Activated CD4-positive, alpha-beta T cell treated with anti-CD3 and anti-CD28 coated beads, Interleukin-2, amount 50 U/mL, for 48 hours (primary cell): Measurements from ENCODE around the gene SLC16A12.
"Not testable (repeated sequence)": the region's sequence is repeated elsewhere in the genome, so short reads cannot be mapped to it uniquely, and the experiment has no call there.

ENCODE experiments used
- DNase-seq, 2 experiments: peaks; one replicate each; pipeline ENCODE4 v3.0.0-alpha.2; 2020

Gene SLC16A12

GRCh38 chr10:89547853-89548513, 12.6 kb upstream of the SLC16A12 start:
- no peak for DNase-seq

- not testable (repeated sequence) for DNase-seq
Observed at GRCh38 chr10:89546651-89547050, 11.3 kb upstream of the SLC16A12 start.

GRCh38 chr10:89543841-89544240, 8.4 kb upstream of the SLC16A12 start:
- DNase-seq, result no peak

- no peak for DNase-seq
Observed at GRCh38 chr10:89540420-89540949, 5.1 kb upstream of the SLC16A12 start.

- no peak for DNase-seq
Observed at GRCh38 chr10:89537364-89537763, 2.0 kb upstream of the SLC16A12 start.

GRCh38 chr10:89536013-89536354, 590 bp upstream of the SLC16A12 start:
- no peak for DNase-seq

GRCh38 chr10:89534826-89535166, 598 bp downstream of the SLC16A12 start:
- no peak for DNase-seq

- DNase-seq, result no peak
Observed at GRCh38 chr10:89532476-89532875, 2.9 kb downstream of the SLC16A12 start.

GRCh38 chr10:89531359-89531758, 4.0 kb downstream of the SLC16A12 start:
- DNase-seq, result no peak

- DNase-seq, result not testable (repeated sequence)
Observed at GRCh38 chr10:89529711-89530110, 5.7 kb downstream of the SLC16A12 start.

GRCh38 chr10:89526358-89526757, 9.0 kb downstream of the SLC16A12 start:
- no peak for DNase-seq

GRCh38 chr10:89525556-89525955, 9.8 kb downstream of the SLC16A12 start:
- no peak for DNase-seq

GRCh38 chr10:89524279-89524678, 11.1 kb downstream of the SLC16A12 start:
- DNase-seq, result no peak

GRCh38 chr10:89523274-89523673, 12.1 kb downstream of the SLC16A12 start:
- no peak for DNase-seq

- DNase-seq, result no peak
Observed at GRCh38 chr10:89522463-89522862, 12.9 kb downstream of the SLC16A12 start.

GRCh38 chr10:89521368-89521767, 14.0 kb downstream of the SLC16A12 start:
- no peak for DNase-seq

- no peak for DNase-seq
Observed at GRCh38 chr10:89520706-89521105, 14.7 kb downstream of the SLC16A12 start.

- no peak for DNase-seq
Observed at GRCh38 chr10:89518876-89519842, 16.2 kb downstream of the SLC16A12 start.

GRCh38 chr10:89518108-89518507, 17.3 kb downstream of the SLC16A12 start:
- DNase-seq, result no peak

GRCh38 chr10:89516149-89516832, 19.1 kb downstream of the SLC16A12 start:
- DNase-seq, result no peak

- DNase-seq, result no peak
Observed at GRCh38 chr10:89515031-89515841, 20.2 kb downstream of the SLC16A12 start.

GRCh38 chr10:89513206-89513605, 22.2 kb downstream of the SLC16A12 start:
- DNase-seq, result no peak
